Measurements from ENCODE around the gene RIMS3.
A peak's percentile ranks its signal among the peaks of the same experiment; 100 is the strongest.
"Not testable (repeated sequence)": the region's sequence is repeated elsewhere in the genome, so short reads cannot be mapped to it uniquely, and the experiment has no call there.

The RIMS3 gene

DNA sequence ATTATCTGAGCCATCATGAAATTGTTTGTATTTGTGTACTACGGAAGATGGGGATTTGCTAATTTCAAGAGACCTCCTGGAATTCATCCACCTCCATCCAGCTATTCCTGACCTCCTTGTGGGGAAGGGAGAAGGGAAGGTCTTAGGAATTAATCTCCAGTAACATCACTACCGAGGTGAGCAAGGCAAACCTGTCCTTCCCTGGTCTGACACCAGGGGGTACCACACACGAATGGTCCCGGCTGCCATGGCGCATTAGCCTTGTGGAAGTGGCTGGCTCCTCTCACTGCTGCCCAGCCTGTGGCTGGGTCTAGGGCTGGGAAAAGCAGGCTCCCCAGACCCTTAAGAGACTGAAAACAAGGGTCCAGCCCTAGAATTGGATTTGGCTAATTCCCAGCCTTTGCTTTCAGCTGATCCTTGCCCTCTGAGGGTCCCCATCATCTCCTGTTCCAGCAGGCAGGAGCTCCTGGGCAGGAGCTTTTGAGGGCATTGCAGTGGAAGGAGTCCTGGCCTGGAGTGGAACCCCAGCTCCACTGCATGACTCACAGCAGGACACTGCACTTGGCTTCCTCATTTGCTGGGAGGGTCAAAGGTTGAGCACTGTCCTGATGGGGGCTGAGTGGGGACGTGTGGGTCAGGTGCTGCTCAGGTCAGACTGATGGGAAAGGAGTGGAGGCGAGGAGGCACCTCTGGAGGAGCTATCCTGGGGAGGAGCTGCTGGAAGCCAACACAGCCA, 34.8 kb downstream of the RIMS3 start:
- no peak for DNase-seq (ENCODE audit: low spot score)

DNA sequence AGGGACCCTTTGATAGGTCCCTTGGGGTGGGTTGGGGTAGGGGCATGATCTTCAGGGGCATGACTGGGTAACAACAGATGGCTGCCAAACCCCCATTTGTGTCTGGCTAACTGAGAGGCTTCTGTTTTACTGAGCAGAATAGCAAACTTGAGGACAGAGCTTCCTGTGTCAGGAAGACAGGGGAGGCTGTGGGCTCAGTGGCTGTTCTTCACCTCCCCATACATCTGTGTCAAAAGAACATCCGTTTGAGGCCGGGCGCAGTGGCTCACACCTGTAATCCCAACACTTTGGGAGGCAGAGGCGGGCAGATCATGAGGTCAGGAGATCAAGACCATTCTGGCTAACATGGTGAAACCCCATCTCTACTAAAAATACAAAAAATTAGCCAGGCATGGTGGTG, 35.9 kb downstream of the RIMS3 start:
- DNase-seq (ENCODE audit: low spot score): not testable (repeated sequence)

DNA sequence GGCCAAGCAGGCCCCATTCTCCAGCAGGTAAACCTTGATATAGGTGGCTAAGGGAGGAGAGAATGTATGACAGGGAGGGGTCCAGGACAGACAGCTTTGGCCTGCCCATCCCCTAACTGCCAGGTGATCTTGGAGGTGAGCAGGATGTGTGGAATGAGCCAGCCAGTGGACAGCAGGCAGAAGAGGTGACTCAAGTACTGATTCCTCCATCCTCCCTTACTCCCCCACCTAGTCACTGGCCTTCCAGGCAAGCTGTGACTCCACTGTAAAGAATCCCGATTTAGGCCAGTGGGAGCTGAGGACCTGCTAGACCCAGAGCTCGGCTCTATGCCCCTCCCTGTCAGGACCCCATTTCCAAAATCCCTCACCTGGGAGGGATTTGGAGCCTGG, 36.6 kb downstream of the RIMS3 start:
- no peak for DNase-seq (ENCODE audit: low spot score)

DNA sequence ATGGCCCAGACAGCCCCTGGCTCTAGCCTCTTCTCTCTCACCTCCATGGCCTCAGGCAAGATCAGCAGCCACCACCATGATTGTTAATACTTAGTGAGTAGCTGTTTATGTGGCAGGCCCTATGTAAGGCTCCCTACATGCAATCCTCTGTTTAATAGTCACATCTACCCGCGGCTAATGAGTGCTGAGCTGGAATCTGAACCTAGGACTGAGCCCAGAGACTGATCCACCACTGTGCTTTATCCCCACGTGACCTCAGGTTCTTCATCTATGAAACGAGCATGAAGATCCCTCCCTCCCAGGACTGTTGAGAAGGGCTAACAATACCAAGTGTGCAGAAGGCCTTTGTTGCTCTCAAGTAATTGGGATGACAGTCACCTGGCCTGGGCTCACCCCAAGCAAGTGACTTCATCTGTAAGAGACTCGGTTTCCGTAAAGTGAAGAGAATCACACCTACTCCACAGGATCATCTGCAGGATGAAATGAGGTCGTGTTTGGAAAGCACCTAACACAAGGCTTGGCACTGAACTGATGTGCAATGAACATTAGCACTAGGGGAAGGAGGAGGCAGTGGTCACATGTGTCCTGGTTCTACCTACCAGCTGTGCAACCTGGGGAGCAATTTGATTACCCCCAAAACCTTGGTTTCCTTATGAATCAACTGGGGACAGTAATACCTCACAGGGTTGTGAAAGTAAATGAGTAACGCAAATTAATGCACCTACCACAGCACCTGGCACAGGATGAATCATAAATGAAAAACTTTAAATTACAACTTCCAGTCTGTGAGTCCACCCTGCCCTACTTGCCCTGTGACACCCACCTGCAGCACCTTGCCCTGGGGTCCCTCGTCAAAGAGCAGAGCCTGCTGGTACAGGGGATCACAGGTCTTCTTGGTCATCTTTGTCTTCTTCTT, 37.2 kb downstream of the RIMS3 start:
- DNase-seq (ENCODE audit: low spot score): no peak

DNA sequence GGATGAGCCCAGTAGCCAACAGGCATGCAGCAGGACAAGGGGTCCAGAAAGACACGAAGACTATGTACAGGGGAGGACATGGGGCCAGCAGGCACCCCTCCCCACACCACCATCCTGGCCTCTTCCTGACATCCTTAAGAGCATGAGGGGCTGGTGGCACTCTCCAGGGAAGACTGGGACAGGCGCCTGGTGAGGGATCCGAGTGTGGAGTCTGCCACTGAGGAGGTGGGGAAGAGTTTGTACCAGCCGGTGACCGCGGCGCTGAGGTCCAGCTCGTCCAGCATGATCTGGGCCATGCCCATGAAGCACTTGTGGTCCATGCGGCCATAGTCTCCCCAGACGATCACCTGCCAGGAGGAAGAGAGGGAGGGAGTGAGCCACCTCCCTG, 39.1 kb downstream of the RIMS3 start:
- no peak for DNase-seq (ENCODE audit: low spot score)

DNA sequence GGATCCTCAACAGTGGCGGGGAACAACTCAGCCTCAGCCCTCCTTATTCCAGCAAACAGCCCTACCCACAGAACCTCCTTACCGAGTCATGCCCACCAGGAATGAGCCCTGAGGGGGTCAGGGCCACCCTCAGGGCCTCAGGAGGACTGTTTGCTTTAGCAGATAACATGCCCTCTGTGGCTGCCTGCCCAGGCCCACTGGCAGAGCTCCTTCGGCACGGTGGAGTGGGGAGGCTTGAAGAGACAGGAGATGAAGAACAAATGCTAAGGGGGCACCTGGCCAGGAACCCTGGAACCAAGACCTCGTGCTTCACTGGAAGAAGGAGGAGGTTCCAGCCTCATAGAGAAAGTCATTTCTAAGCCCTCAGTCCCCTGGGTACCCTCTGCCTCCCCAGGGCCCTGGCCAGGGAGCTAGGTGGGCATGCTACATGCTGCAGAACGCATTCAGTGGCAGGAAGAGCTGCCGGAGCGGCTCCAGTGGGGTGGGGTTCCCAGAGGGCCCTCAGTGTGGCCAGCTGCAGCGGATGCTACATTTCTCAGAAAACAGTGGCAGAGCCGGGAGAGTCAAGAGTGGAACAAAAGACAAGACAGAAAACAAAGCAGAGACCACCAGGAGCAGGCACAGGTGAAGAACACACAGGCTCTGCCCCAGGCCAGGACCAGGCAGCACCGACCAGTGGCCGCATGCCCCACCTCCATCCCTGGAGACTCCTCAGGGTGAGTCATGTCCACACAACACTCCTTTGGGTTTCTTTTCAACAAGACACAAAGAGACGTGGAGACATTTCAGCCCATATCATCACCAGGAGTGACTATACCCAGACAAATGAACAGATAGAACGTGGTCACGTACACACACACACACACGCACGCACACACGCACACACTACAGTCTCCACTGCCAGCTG, 39.8 kb downstream of the RIMS3 start:
- DNase-seq (ENCODE audit: low spot score): no peak

DNA sequence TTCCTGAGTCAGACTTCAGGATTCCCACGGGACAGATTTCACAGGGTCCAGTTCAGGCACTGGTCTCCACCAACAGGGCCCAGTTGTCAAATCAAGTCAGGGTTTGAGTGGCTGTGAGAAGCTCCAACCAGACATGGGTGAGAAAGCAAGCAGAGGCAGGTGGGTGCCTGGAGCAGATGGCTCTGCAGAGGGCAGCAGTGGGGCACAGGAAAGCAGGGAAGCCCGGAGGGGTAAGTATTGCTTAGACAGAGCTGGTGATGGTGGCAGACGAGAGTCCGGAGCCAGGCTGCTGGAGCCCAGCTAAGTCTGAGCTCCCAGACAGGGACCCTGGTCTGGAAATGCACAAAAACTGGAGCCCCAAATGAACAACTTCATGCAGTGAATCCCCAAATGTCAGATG, 40.4 kb downstream of the RIMS3 start:
- no peak for DNase-seq (ENCODE audit: low spot score)

DNA sequence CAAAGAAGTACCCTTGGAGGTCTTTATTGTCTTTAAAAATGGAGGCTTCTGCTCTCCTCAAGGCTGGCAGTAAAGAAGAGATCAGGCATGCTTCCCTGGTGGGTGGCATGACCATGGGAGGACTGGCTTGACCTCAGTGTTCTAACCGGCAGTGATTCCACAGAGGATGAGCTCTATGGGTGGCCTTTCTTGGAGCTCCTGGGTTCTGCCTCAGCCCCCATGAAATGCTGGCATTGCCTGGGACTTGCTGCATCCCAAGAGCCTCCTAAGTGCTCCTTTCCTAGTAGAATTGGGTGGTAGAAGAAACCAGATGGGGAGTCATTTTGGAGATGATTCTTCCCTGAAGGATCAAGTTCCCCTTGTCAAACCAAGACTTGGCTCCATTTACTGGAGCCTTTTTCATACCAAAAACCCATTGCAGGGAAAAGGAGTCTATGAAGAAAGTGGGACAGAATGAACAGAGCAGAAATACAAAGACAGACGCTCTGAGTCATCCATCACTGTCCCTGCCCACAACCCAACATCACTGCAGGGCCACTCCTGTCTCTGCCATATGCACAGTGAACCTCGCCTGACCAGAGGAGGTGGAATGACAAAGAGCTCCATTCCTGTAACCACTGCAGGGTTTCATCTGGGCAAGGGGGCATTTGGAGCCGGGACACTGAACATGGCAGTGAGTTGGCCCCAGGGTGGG, 42.4 kb downstream of the RIMS3 start:
- no peak for DNase-seq (ENCODE audit: low spot score)

DNA sequence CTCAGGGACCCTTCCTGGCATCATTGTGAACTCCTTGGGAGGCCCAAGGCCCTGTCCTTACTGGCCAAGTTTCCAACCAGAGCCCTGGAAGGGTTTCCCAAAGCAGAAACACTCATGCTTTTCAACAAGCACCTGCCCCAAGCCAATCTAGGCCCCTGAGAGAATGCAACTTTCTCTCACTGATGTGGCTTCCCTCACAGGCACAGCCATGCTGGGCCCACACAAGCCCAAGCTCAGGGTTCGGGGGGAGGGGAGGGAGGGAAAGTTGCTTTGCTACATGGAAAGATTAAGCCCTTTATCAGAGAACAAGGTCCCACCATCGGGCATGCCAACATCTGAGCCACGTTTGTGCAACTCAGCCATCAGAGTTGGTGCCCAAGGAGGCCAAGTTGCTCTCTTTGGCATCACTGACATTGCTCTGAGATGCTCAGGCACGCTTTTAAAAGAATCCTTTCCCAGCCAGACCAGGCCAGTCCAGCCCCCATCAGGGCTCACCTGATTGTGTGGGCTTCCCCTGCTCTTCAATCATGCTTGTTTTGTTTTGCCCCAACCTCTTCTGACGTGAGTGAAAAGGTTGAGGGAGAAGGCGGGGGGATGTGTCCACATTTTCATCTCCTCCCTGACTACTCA, 43.5 kb downstream of the RIMS3 start:
- no peak for DNase-seq (ENCODE audit: low spot score)

DNA sequence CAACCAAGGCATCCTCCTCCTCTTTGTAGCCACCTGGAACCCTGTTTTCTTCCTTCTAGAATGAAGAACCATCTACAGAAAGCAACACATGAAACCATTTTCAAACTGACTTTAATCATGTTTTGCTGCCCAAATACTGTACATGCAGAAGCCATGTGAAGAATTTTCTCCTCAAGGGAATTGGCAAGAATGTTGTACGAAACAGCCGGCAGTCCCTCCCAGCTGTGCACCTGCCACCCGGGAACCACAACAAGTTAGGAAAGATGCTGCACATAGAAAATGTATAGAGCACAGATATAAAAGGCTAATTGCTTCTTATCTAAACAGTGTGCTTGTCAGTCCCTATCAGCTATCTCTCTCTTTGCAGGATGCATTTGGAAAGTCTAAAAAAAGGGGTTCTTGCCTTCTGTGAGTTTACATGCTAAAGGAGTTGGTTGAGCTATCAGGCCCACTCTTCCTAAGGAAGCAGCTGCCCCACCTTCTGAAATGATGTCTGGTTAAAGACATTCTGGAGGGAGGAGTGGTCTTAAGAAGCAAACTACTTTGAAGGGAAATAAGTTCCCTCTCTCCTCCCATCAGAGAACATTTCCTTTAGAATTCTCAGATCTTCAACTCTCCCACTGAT, 44.8 kb downstream of the RIMS3 start:
- DNase-seq (ENCODE audit: low spot score): no peak

DNA sequence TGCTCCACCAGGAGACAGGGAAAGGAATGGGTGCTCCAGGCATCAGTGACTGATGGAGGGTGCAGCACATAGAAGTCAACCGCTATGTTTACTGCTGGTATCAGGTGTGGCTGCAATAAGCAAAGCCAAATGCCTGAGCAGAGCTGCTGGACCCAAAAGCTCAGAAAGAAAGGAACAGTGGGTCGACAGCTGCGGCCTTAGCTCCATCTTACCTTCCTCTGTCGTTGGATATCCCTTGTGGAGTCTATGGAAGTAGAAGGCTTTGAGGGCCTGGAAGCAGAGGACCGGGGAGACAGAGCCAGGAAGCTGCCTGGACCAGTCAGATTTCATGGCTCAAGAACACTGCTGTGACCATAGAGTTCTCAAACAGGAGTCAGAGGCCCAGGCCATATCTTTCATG, 45.3 kb downstream of the RIMS3 start:
- DNase-seq (ENCODE audit: low spot score): no peak

DNA sequence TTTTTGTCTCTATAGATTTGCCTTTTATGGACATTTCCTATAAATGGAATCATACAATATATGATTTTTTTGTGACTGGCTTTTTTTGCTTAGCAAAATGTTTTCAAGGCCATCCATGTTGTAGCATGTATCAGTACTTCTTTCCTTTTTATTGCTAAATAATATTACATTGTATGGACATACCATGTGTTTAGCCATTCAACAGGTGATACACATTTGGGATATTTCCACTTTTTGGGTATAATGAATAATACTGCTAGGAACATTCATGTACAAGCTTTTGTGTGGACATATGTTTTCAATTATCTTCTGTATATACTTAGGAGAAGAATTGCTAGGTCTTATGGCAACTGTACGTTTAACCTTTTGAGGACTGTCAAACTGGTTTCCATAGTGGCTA, 47.4 kb downstream of the RIMS3 start:
- DNase-seq (ENCODE audit: low spot score): no peak

DNA sequence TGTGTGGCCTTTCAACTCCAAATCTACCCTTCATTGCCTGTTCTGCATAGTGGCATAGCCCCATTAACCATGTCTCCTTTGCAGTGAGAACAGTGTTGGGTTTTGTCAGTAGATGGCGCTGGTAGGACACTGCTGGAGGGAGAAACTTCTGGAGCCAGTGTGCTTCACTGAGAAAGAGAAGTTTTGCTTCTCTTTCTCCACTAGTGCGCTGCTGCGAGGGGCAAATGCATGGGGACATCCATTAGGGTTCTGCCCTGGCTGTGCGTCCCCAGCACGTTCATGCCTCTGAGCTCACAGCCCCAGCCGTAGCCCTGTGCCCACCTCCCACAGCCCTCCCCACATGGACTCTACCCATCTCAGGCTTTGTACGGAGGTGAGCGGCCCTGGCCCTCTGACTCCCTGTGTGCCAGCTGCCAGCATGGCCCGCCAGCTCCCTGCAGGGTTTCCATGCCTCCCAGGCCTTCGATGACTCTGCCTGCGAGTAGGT, 53.1 kb downstream of the RIMS3 start:
- DNase-seq (ENCODE audit: low spot score): peak; percentile 64

DNA sequence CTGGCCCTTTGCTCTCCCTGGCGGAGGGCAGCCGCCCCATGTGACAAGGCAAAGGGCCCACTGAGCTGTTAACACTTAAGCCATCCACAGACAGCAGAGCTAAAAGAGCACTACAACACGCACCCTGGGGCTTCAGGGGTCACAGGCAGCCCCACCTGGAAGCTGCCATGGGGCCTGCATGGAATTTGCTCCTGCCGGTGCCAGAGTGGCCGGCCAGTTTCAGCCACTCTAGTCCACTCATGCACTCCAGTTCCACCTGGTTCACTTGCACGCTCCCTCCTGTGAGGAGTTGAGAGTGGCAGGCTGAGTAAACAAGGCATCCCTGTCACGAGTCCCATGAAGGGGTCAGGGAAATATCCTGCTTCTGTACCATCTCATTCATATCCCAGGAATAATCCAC, 55.3 kb downstream of the RIMS3 start:
- no peak for DNase-seq (ENCODE audit: low spot score)

DNA sequence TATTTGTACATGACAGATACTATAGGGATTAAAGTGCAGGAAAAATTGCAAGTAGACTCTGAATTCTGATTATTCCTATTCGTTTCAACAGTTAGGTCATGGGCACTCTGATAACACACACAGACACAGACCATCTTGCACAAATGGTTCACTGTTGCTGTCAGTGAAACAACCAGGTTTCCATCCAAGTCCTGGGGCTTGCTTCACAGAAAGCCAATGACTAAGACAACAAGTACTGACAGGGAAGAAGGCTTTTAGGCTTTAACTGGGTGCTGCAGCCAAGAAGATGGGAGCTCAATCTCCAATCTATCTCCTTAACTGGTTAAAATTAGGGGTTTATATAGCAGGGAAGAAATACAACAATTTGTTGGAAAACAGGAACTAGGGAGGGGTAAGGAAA, 57.6 kb downstream of the RIMS3 start:
- DNase-seq (ENCODE audit: low spot score): no peak

DNA sequence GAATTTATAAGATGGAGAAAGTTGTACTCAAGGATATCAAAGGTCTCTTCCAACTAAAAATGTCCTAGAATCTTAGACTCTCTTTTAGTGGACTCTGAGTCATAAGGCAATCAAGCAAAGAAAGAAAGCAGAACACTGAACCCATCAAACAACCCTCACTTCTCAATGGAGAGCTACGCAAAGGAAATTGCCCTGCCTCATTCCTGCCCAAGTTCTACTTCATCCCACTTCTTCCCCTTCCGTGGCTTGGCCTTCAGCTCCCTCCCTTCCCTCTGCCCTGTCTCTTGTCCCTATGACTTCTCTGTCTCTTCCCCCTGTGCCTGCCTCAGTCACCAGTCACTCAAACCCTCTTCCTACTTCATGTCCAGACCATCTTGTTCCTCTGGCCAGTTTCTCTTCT, 58.5 kb downstream of the RIMS3 start:
- DNase-seq (ENCODE audit: low spot score): no peak

DNA sequence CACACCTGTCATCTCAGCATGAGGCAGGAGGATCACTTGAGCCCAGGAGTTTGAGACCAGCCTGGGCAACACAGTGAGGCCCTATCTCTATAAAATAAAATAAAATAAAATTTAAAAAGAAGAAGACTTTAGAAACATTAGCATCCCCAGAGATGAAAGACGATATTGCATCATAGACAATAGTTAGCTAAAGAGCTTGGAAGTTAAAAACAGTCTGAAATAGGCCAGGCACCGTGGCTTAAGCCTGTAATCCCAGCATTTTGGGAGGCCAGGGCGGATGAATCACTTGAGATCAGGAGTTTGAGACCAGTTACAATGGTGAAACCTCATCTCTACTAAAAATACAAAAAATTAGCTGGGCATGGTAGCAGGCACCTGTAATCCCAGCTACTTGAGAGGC, 59.3 kb downstream of the RIMS3 start:
- DNase-seq (ENCODE audit: low spot score): no peak

DNA sequence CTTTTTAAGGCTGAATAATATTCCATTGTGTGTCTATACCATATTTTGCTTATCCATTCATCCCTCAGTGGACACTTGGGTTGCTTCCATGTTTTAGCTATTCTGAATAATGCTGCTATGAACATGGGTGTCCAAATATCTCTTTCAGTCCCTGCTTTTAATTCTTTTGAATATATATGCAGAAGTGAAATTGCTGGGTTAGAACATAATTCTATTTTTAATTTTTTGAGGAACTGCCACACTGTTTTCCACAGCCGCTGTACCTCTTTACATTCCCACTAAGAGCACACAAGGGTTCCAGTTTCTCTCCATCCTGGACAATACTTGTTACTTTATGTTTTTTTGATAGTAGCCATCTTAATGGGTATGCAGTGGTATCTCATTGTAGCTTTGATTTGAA, 65.6 kb downstream of the RIMS3 start:
- DNase-seq (ENCODE audit: low spot score): no peak

DNA sequence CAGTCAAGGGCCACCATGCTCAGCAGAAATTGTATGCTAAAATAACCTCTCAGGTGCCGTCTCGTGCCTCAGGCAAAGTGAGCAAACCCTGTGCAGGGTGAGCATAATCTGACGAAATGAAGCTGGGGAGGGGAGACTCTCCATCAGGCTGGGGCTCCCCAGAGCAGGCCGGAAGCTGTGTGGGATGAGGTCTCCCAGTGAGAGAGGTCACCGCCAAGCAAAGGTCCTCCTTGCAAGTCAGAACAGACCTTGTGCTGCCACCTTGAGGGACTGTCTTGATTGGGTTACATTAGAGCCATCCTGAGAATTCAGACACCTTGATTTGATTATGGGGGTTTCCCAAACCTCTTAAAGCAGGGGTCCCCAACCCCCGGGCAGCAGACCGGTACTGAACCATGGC, 69.9 kb downstream of the RIMS3 start:
- DNase-seq (ENCODE audit: low spot score): no peak

DNA sequence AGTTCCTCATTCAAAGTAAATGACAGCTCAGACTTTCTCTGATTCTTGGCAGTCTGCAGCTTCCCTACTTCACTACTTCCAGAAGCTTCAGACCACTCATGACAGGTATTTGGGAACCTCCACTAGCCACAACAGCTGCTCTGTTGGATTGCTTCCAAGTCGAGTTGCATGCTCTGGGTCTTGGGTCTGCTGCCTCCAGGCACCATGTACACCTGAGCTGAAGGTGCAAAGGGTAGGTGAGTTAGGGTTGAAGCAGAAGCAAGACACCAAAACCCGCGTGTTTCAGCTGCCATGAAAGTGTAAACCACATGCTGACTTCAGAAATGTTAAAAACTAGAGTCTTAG, 71.3 kb downstream of the RIMS3 start:
- DNase-seq (ENCODE audit: low spot score): no peak
